GM18868 (cell line): Measurements from ENCODE around the gene KMO.

ENCODE experiments used
- ATAC-seq: cut with Tn5 transposase; IDR thresholded peaks from one replicate; pipeline ENCODE4 v1.9.1; 2021; ENCODE audit warnings: mild to moderate bottlenecking, moderate library complexity; ENCODE audit not compliant: unreplicated experiment

The KMO gene

DNA sequence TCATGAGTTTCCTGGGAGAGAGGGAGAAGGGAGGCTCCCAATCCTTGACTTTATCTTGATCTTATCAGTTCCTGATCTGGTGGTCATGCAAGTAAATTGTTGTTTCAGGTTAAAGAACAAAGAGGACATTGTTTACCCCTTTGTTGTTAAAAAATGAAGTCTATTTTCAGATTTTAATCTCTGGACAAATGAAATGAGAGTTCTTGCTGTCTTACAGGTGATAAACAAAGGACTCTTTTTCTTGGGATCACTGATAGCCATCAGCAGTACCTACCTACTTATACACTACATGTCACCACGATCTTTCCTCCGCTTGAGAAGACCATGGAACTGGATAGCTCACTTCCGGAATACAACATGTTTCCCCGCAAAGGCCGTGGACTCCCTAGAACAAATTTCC is 59.6 kb downstream of the KMO start:
- ATAC-seq: no peak

DNA sequence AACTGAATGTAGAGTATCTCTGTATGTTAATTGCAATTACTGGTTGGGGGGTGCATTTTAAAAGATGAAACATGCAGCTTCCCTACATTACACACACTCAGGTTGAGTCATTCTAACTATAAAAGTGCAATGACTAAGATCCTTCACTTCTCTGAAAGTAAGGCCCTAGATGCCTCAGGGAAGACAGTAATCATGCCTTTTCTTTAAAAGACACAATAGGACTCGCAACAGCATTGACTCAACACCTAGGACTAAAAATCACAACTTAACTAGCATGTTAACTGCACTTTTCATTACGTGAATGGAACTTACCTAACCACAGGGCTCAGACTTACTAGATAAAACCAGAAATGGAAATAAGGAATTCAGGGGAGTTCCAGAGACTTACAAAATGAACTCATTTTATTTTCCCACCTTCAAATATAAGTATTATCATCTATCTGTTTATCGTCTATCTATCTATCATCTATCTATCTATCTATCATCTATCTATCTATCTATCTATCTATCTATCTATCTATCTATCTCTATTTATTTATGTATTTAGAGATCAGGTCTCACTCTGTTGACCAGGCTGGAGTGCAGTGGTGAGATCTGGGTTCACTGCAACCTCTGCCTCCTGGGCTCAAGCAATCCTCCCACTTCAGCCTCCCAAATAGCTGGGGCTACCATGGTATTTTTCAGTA is 60.2 kb downstream of the KMO start:
- ATAC-seq: peak; percentile 88

DNA sequence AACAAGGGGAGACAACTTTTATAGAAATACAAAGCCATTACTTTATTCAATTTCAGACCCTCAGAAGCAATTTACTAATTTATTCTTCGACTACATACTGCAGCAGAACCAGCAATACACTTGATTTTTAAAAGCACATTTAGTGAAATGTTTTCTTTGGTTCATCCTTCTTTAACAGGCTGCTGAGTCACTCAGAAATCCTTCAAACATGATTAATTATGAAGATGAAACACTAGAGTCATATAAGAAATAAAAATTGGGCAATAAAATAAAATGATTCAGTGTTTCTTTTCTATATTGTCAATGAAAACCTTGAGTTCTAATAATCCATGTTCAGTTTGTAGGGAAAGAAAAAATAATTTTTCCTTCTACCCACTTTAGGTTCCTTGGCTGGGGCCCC is 61.0 kb downstream of the KMO start:
- ATAC-seq: no peak

DNA sequence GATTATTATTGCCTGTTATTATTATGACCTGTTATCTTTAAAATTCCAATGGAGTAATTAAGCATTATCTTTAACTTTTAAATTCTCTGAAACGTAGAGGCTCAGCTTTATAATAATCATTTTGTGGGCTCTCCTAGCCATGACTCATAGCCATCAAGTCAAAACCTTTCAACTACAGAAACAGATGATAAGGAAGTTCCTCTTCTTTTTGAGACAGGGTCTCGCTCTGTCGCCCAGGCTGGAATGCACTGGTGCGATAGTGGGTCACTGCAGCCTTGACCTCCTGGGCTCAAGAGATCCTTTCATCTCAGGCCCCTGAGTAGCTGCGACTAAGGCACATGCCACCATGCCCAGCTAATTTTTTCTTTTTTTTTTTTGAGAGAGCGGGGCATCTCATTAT is 64.5 kb downstream of the KMO start:
- peak; percentile 30 for ATAC-seq

DNA sequence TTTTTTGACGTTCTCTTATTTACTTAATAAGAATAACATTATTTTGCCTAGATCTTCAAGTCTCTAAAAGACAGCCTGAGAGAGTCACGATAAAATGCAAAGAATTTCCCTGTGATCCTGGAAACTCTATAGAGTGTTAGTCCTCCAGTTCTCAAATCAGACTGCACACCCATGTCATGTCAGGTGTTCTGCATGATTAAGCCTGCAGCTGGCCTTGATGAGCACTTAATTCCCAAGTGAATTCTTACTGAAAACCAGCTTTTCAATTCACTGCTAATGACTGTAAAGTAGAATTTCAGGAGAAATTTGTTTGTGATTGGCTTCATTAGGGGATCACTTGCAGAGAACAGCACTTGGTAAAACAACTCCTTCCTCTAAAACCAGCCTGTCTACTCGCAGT is 66.1 kb downstream of the KMO start:
- ATAC-seq: peak; percentile 28

DNA sequence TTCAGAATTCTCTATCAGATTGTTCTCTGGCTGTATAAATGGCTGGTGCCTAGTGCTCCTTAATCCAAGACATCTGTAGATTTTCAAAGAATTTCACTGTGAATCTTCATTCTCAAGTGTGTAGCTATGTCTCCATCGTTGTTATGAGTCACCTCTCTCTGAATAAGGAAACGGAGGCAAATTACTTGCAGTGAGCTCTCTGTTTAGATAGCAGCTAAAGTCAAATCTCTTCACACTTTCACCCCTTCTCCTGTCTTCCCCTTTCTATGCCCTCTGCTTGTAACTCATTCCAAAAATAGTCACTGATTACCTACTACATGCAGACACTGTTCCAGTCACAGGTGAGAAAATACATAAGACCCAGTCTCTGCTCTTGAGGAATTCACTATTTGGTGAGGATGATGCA is 68.3 kb downstream of the KMO start:
- ATAC-seq: peak; percentile 87

DNA sequence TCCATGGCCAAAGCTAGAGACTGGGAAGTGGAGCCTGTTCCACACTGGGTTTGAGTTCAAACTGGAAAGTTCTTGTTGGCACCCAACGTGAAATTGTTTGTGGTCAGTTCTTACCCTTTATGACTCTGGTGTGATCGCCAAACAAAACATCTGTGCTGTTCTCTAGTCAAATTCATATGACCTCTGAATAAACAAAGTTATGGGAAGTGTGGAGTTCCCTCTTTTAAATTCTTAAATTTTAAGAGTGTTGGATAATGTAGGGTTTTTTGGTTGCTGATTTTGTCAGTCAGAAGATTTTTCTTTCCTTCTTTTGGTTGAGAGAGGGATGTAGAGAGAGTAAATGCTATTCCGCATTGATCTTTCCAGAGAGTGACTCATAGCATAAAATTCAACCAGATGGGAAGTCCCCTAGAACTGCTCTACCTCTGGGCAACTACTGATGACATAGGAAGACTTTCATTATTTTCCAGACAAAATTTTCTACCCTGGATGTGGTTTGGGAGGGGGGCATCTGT is 71.6 kb downstream of the KMO start:
- ATAC-seq: no peak

DNA sequence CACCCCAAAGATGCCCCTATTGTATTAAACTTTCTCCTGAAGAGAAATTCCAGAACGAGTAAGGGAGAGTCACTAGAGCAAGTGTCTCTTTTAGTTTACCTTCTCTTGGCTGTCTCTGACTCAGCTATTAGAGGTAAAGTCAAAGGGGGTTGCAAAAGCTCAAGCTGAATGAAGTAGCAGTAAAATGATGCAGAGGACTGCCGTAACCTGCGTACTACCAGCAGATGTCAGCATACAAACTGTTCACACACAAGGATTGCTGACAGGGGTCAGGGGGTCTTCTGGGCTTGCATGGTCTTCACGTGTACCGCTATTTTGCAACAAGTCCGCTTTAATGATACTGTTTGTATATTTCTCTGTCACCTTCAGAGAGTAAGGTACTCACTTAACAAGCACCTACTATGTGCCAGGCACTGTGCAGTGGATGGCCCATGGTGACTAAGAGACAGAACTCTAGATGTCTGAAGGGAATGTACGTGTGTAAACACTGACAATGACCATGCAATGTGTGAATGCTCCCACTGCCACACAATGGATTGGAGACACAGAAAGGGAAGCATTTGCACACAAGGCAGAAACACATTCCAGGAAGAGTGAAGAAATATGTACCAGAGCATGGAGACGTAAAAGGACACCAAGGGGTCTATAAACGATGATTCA is 73.1 kb downstream of the KMO start:
- no peak for ATAC-seq

DNA sequence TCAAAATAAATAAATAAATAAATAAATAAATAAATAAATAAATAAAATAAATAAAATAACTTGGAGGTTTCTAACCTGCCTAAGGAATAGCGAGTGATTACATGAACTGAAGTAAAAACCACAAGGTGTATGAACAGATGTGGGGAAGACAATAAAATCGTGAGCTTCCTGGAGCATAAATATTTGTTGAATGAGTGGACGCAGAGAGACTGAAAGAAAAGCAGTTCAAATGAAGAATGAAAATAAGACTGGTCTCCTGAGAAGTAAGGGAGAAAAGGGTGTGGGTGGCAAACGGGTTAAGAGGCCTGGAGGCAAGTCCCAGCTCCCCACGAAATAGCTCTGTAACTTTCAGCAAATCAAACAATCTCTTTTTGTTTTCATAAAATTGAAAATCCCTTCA is 74.4 kb downstream of the KMO start:
- no peak for ATAC-seq

DNA sequence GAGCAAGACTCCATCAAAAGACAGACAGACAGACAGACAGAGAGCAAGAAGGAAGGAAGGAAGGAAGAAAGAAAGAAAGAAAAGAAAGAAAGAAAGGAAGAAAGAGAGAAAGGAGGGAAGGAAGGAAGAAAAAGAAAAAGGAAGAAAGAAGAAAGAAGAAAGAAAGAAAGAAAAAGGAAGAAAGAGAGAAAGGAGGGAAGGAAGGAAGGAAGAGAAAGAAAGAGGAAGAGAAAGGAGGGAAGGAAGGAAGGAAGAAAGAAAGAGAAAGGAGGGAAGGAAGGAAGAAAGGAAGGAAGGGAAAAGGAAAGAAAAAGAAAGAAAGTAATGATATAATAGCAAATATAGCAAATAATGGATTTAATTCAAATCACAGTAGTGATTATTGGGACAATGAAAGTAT is 75.3 kb downstream of the KMO start:
- no peak for ATAC-seq

DNA sequence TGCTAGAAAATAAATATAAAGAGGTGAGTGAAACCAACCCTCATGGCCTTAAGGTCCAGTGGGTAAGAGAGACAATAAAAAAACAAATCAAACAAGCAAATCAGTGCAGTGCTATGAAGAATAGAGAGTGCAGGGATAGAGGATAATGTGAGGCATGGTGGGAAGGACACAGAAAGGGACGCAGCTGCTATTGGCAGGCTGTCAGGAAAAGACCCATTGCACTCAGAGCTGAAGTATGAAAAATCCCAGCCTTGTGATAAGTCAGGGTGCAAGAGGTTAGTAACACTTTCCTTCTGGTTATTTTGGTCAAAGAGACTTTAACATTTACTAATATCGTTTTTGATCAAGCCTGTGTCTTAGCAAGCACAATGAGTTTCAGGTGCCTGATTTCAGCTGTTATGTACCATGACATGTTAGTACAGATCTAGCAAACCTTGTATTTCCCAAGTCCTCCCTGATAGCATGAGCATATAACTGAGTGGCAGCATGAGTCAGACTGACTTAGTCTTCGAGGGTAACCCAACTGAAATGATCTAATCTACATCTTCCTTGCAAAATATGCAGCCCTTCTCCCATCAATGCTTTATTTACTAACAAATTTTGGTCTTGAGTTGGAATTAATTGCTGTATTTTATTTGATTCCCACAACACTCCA is 76.3 kb downstream of the KMO start:
- ATAC-seq: peak; percentile 52

DNA sequence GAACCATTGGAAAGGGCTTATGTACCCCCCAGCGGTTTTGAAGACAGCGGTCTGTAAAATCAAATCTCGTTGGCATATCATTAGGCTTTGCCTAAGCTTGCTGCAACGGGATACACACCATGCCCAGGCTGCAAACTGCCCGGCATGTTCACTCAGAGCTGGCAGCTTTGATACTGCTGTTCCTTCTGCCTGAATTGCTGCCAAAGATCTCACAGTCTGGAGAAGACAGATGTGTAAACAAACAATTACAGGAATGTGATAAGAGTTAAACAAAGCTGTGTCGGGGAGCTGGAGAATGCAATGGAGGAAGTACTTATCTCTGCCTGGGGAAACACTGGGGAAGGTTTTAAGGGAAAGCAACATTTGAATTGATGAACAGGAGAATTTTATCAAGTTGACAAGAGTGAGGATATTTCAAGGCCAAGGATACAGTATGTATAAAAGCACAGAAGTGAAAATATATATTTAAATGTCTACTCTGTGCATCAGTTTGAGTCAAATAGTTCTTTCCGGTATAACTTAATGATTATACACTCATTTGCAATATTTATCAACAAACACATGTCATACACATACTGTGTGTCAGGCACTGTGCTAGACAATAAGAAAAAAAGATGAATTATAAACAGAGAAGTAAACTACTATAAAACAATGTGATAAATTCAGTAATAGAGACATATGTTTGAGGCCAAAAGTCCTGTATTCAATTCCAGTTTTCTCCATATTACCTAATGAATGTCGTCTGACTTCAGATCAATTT is 78.1 kb downstream of the KMO start:
- no peak for ATAC-seq

DNA sequence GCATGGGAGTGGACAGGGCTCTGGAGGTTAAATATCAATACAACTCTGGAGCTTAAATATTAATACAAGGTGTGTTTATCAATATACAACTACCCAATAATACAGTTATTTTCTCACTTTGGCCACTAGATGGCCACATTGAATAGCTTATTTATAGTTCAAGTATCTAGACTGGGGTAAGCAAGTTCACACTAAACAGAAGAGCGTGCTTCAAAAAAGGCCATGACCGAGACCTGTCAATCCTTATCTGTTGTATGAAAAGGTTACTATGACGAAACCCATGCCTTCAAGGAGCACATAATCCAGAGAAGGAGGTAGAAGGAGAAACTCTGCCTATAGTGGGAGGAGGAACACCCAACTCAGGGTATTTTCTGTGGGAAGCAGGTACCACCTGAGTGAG is 78.9 kb downstream of the KMO start:
- peak; percentile 82 for ATAC-seq

DNA sequence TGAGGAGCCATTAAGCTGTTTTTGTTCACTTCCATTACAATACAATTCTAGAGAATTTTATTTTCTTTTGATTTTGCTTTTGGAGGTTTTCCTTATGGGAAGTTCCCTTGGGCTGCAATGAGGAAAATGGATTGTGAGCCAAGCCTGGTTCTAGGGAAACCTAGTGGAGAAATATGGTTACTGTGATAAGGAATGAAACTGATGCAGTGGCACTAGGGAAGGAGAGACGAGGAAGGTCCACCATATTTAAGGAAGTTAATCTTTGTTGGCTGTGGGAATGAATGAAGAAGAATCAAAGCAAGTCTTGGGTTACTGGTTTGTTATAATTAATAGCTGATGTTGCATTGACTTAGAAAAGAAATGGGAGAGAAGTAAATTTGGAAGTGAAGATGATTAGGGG is 79.6 kb downstream of the KMO start:
- ATAC-seq: no peak

DNA sequence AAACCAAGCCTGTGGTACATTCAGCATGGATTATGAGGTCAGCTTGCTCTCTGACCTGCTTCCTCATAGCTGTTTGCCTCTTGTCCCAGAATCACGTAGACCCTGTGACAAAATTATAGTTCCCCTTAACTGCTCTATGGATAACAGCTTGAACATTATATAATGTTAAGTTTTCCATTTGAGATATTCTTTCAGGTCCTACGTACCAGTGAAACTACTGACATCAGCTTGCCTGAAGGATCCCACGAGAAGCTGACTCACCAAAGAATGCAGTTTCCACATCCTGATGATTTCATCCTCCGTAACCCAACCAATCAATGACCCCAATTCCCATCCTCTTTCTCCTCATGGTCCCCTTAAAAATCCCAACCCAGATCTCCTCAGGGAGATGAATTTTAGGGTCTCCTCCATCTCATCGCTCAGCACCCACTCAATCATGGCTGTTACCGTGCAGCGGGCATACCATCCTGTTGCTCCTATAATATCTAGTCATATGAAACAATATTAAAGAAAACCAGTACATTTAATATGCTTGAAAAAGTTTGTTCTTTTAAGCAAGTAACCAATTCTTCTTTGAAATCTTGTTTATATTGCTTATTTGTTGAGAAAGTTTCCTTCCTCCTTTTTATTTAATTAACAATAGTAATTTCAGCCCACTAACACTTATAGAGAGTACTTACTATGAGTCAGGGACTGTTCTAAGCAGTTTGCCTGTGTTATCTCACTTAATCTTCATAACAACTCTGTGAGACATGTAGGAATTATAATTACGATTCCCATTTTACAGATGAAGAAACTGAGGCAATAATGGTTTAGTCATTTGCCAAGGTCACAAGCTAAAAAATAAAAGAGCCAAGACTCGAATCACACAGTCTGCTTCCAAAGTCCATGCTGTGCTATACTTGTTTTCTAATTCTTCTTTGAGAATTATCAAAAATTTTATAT is 80.6 kb downstream of the KMO start:
- ATAC-seq: no peak

DNA sequence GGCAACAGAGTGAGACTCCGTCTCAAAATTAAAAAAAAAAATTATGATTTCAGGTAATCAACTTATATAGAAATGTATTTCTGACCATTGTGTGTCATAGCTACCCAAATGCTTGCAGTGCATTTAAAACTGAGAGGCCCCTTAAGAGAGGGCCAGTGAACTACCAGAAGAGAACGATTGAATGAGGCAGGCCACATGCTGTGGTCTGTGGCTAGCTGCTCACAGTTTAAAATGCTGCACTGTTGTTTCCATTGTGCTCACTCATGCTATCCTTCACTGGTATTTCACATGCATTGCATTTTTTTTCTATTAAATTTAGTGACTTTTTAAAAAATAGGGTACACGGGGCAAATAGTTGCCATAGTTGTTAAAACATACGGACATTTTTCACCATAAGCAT is 82.0 kb downstream of the KMO start:
- ATAC-seq: no peak

DNA sequence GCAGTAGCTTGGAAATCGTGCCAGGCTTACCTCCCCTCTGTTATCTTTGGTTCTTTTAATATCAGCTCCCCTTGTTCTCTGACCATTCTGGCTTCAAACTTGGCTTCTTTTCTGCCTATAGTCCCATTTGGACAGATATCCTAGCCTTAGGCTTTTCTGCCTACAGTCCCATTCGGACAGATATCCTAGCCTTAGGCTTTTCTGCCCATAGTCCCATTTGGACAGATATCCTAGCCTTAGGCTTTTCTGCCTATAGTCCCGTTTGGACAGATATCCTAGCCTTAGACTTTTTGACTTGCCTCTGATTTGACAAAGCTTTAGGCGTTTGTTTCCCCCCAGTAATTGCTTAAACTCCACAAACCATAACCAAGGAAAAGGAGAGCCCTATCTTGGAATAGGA is 82.4 kb downstream of the KMO start:
- no peak for ATAC-seq

DNA sequence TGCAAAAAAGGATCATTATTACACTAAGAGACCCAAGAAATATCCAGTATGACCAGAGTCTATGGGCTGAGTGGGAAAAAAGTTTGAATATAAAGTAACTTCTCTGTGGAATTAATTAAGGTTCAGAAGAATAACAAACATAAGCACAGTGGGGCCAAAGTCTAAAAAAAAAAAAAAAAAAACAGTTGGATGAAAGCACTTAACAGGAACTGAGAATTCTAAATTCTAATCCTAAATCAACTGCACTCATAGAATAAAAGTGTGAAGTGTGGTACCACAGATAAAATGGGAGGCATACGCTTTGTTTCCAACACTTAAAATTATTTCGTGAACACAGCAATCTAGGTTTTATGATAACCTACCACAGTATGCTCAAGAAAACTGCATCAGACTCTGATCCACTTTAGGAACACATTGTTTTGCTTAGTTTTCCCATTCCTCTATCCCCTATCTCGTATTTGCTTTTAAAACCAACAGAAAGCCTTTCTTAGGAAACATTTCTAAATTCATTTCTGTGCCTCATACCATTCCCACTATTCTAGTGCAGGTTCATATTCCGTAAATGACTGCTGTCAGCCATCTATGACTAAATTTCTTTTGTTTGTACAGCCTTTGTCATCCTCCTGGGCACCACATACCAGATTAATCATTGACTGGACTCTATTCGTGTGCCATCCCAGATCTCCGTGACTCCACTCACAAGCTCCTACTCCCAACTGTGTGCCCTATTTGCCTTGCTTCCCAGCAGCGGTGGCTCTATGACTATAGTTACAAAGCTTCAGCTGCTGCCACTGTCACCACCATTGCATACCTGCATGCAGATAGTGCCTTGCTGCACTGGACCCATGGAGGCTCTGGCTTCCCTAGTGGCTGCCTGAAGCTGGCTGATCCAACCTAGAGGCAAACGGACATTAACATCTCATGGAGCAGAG is 83.1 kb downstream of the KMO start:
- no peak for ATAC-seq

DNA sequence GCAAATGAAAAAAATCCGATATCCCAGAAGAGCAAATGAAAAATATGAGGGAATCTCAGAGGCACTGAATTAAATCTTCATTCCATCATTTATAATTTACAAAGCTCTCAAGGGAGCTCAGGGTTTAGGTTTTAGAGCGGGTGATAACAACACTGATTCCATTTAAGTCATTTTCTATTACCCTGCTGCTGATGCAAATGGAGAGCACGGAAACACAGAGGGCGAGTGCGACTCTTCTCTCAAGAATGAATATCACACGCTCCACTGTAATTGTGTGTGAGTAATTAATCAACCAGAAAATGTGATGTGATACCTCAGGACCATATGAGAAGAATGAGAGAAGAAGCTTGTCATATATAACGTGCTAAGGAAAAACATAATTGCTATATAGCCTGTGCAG is 85.2 kb downstream of the KMO start:
- ATAC-seq: no peak
